ENCODE data around the gene GLIS2.

Gene GLIS2

DNA sequence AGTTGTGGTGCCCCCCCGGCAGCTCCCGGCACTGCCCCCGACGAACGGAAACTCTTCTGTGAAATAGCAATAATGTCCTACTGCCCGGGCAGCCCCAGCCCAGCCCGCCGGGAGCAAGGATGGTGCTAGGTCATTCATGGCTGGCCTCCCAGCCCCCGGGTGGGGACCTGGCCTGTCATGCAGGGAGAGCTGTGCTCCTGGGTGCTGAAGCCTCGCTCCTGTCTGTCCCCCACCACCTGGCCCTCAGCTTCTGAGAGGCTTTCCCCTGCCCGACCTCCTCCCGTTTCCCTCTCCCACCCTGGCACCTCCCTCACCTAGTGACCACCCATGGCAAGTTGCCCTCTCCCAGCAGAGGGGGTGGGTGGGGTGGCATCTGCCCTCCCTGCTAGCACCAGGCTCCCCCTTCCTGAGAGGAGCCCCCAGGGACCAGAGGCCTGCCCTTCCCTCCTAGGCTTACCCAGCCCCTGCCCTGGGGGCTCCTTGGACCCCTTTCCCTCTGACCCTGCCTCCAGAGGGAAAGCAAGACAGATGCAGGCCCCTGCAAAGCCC lies 21.7 kb downstream of the GLIS2 start:
- DNase-seq: peak; percentile 19

DNA sequence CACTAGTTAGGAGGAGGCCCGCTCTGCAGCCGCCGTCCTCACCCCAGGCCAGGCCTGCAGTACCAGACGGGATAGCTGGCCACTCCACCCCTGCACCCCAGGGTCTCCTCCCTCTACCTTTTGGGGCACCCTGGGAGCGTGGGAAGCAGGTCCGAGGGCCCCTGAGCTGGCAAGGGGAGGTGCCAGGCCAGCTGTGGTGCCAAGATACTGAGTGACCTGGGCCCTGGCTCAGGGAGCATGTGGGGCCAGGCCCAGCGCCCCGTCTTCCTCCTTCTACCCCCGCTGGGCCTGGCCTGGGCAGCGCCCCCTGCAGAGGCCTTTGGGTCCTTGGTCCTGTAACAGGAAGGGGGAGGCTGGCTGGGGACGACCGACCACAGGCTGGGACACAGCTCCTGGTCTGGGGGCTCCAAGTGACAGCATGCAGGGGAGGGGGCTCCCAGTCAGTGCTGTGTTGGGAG lies 22.3 kb downstream of the GLIS2 start:
- DNase-seq: no peak

DNA sequence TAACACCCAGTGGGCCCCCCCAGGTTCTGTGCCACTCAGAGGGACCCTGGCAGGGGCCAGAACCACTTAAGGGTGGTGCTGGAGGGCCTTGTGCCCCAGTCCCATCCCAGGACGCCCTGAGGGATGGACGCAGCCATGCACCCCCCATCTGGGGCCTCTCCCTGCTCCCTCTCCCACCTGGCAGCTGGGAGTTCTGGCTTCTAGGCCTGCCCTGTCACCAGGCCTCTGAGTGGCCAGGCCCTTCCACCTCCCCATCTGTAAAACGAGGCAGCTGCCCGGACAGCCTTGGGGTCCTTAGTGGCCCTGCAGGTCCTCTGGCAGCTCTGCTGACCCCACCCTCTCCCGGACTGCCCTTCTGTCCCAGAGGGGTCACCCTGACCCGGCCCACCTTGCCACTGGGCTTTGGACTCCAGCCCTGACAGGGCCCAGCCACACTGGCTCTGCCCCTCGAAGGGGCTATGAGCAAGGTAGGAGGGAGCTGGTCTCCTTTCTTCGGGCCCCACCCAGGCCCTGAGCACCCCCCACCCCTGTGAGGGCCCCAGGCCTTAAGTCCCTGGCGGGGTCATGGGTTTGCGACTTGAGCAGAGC lies 22.9 kb downstream of the GLIS2 start:
- no peak for DNase-seq

DNA sequence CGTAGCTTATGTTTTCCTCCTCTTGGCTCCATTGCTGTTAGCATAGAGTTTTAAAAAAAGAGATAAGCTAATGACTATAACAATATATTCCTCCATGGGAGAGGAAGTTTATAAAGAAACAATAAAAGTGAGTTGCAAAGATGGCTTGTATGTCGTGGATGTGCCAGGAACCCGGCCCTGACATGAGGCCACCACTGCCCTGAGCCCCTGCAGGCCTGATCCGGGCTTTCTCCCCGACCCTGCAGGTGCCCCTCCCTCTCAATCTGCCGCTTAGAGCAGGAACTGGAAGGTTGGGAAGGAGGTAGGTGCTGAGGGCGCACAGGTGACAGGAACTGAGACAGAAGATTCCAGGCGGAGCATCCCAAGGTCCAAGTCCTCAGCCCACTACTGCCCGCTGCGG lies 23.6 kb downstream of the GLIS2 start:
- DNase-seq: no peak

DNA sequence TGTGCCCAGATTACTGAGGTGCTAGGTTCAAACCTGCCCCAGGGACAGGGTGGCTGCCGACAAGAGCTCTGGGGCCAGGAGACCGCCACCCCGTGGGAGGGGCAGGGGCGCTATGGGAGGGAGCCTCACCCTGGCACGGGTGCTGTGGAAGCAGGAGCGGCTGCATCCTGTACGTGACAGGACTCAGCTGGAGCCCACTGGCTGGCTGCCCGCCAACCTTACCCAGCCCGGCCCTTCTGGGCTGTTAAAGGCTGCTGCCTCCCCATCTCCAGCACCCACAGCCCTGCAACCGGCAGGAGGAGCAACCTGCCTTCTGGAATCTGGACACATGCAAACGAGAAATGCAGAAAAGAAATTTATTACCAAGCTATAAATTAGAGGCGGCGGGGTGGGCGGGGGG lies 24.0 kb downstream of the GLIS2 start:
- DNase-seq: no peak

DNA sequence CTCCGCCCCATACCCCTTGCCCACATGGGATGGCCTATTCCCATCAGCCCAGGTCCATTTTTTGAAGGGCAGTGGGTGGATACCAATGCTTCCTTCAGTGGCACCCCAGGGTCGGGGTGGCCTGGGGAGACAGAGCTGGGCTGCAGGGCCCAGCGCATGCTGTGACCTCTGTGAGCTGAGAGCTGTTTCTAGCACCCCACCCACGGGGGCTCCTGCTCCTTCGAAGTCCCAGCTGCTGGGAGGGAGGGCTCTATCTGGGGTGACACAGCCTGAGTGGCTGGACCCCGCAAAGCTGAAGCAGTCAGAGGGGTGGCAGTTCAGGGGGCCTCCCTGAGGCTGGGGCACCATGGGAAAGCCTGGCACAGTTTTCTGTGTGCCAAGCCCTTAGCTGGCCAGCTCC lies 24.6 kb downstream of the GLIS2 start:
- no peak for DNase-seq

DNA sequence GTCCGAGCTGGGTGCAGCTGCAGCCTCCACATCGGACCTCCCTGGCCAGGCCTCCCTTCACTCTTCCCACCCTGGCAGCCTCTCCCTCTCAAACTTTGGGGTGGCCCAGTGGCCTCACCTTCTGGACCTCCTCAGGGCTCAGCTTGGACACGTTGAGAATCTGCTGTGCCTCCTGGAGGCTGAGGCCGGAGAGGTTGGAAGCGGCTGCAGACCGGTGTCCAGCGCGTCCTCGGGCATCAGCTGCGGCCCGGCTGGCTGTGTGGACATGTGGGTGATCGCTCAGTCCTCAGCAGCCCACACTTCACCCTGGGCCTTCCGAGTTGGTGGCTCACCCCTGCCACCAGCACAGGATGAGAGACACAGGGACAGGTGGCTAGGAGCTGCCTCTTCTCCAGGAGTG lies 25.4 kb downstream of the GLIS2 start:
- DNase-seq: no peak

DNA sequence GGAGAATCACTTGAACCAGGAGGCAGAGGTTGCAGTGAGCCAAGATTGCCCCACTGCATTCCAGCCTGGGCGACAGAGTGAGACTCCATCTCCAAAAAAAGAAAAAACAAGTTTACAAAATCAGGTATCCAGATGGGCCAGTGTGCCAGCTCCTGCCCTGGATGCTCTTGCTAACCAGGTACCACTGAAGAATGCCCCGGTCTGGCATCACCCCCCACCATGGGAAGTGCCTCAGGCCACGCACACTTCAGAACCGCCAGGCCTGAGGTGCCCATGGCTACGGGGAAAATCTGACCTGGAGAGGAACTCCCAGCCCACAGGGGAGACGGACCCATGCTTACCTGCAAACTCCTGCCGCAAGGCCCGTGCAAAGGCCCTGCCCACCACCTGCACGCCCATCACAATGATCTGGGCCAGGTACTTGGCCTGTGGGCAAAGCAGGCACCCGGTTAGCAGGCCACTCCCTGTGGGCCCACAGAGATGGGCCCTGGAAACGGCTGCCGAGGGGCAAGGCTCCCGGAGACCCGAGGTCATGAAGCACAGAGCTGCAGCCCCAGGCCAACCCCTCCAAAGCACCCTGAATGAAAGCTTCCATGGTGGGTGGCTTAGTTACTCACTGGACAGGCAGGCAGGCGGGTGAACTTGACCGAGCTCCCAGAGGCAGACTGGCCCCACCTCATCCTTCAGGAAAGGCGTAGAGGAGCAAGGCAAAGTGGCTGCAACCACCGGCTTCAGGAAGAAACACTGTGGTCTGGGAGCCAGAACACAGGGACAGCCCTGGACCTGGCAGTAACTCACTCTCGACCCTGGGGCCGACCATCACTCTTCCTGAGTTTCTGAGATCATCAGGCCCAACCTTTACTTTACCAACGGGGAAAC lies 27.2 kb downstream of the GLIS2 start:
- no peak for DNase-seq

DNA sequence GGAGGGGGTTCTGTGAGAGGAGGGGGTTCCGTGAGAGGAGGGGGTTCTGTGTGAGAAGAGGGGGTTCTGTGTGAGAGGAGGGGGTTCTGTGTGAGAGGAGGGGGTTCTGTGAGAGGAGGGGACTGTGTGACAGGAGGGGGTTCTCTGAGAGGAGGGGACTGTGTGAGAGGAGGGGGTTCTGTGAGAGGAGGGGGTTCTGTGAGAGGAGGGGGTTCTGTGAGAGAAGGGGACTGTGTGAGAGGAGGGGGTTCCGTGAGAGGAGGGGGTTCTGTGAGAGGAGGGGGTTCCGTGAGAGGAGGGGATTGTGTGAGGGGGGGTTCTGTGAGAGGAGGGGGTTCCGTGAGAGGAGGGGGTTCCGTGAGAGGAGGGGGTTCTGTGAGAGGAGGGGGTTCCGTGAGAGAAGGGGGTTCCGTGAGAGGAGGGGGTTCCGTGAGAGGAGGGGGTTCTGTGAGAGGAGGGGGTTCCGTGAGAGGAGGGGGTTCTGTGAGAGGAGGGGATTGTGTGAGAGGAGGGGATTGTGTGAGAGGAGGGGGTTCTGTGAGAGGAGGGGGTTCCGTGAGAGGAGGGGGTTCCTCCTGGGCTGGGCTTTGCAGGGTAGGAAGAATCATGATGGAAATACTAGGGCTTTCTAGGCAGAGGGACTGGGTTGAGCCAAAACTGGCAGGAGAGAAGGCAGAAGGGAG lies 28.6 kb downstream of the GLIS2 start:
- DNase-seq: peak; percentile 30

DNA sequence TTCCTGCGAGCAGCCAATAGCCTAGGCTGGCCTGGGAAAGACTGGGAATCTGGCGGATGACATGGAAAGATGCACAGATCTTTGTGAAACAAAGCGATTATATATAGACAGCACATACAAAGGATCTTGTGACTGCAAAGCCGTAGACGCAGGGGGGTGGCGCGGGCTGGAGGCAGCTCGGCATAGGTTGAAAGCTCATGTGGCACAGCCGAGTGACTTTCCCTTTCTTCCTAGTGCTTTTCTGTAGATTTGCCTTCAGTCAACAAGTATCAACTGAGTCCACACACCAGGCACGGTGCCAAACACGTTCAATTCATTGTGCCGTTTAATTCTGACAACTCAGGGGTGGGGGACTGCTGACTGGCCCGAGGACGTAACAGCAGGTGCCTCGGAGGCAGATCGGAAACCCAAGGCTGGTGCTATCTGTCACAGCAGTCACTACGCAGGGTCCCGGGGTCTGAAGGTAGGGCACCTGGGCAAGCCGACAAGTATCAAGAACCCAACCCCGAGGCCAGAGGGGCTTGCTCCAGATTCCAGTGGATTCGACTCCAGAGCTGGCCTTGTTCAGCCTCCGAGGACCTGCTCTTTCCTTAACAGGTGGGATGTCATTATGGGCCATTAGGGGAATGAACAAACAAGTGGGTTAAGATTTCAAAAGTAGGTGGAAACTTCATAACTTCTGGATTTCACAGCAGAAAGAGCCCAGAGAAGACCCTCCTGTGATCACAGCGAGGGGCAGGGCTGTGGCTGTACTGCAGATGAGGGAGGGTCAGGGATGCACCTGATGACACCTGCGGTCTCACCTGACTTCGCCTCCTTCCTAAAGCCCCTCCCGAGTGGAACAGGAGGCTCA lies 29.3 kb downstream of the GLIS2 start:
- DNase-seq: no peak

DNA sequence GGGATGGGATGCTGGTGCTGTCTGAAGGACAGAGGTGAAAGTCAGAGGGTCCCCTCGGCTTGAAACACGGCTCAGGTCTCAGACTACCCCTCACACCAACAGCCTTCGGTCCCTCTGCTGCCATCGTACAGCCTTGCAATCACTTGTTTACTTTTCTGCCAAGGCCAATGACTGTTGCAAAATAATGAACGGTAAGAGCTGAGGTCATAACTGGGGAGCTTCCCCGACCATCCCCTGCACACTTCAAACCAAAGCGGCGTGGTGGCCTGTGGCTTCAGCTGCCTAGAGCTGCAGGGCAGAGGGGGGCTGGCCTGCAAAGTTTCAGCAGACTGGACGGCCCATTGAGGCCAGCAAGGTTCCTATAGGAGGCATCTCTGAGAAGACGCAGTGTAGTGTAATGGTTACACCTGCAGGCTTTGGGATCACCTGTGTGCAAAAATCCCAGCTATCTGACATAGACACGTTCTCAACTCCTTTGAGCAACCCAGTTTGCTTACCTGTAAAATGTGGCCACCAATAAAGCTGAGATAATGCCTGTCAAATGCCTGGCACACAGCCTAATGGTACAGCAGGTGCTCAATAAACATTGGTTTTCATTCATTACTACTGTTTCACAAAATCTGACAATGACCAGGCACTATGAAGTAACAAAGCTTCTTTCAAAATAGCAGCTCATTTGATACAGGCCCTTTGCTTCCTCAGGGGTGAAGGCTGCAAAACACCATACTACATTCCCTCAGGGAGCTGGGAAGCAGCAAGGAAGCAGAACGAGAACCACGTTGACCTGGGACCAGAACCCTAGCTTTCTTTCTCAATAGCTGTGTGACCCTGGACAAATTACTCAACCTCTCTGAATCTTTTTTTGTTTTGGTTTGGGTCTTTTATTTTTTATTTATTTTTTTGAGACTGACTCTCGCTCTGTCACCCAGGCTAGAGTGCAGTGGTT lies 30.2 kb downstream of the GLIS2 start:
- DNase-seq: no peak

DNA sequence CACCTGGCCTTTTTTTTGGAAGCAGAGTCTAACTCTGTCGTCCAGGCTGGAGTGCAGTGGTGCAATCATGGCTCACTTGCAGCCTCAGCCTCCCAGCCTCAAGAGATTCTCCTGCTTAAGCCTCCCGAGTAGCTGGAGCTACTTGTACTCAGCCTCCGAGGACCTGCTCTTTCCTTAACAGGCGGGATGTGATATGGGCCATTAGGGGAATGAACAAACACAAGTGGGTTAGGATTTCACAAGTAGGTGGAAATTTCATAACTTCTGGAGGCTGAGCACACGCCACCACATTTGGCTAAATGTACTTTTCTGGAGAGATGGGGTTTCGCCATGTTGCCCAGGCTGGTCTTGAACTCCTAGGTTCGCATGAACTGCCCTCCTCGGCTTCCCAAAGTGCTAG lies 31.1 kb downstream of the GLIS2 start:
- no peak for DNase-seq

DNA sequence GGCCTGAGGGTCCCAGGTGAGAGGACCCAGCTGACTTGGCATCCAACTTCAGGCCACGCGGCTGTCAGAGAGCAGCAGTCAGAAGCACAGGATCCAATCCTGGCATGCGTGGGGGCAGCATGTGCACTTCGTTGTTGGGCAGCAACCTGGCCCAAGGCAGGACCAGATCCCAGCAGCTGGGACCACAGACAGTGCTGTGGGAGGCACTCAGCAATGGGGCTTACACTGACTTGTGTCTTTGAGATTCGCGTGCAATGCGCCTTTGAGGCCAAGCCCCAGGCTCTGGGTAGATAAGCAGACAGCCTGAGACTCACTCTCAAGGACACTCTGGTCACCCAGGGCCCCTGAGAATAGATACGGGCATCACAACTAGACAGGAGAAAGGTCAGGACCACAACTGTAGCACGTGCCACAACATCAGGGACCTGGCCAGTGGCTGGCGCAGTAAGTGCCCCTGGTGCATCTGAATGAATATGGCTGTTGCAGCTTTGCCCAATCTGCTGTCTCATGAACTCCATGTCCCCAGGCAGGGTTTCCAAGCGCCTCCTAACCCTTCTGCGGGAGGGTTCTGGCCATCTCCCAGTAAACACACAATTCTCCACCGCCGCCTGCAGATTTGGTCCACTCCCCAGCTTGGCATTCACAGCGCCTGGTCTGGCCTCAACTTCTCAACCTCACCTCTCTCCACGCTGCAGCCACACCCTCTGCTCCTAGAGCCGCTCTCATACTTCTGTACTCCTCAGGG lies 32.1 kb downstream of the GLIS2 start:
- DNase-seq: no peak

DNA sequence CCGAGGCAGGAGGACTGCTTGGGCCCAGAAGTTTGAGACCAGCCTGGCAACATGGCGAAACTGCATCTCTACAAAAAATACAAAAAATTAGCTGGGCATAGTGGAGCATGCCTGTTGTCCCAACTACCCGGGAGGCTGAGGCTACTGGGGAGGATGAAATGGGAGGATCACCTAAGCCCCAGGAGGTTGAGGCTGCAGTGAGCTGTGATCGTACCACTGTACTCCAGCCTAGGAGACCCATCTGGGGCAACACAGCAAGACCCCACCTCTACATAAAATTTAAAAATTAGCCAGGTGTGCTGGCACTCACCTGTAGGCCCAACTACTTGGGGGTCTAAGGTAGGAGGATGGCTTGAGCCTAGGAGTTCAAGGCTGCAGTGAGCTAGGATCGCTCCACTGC lies 33.5 kb downstream of the GLIS2 start:
- no peak for DNase-seq

DNA sequence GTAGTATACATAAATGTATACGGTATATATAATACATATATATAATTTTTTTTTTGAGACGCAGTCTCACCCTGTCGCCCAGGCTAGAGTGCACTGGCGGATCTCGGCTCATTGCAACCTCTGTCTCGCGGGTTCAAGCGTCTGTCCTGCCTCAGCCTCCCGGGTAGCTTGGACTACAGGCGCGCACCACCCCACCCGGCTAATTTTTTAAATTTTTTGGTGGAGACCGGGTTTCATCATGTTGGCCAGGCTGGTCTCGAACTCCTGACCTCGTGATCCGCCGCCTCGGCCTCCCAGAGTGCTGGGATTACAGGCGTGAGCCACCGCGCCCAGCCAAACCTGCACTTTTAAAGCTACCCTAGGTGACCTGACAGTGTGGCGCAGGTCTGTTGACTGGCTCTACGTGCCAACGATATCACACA lies 34.5 kb downstream of the GLIS2 start:
- no peak for DNase-seq

DNA sequence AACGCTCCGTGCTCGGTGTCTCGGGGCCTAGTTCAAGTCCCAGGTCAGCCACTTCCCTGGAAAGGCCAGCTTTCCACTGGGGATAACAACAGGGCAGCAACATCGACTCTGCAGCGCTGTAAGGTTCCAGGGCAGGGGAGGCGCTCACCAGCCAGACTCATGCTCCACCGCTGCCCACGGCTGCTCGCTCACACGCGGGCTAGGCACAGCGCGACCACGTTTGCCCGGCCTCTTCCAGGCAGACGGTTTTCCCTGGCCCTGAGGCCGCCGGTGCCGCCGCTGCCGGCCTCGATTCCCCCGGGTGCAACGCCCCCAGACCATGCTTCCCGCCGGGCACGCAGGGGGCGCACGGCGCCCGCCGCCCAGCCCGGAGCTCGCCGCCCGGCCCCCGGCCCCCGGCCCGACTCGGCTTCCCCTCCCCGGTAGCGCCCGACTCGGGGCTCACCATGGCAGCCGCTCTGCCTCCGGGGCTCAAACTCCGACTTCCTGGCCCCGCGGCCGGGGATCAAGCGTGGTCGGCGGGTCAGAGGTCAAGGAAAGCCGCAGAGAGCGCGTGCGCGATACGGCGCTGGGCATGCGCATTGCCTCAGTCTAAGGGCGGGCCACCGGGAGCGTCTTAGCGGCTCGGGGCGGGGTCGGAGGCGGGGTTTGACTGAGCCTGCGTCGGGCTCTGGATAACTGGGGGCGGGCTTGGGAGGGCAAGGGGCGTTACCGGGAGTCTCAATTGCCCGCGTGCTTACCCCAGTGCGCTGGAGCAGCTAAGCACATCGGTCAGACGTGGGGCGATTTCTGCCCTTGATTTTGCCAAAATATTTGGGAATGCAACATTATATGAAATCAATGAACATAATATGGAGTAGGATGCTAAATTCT lies 35.2 kb downstream of the GLIS2 start, which contains the start of gene PAM16:
Gene PAM16 (minus strand): TSS at position 535 of the 873 bp plus-strand sequence. CDS start 87 bp downstream, at position 448.
- peak; percentile 99 for DNase-seq

DNA sequence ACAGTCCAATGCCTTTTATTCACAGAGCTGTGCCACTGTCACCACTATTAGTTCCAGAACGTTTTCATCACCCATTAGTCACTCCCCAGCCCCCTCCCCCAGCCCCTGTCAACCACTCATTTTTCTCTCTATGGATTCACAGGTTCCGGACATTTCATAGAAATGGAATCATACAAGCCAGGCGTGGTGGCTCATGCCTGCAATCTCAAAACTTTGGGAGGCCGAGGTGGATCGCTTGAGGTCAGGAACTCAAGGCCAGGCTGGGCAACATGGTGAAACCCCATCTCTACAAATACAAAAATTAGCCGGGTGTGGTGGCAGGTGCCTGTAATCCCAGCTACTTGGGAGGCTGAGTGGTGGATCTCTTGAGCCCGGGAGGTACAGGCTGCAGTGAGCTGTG lies 36.0 kb downstream of the GLIS2 start:
- no peak for DNase-seq

DNA sequence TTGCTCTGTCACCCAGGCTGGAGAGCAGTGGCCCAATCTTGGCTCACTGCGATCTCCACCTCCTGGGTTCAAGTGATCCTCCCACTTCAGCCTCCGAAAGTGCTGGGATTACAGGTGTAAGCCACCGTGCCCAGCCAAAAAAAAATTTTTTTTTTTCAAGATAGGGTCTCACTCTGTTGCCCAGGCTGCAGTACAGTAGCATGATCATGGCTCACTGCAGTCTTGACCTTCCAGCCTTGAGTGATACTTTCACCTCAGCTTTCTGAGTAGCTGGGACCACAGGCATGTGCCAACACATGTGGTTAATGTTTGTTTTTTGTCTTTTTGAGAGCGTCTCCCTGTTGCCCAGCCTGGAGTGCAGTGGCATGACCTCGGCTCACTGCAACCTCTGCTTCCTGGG lies 37.0 kb downstream of the GLIS2 start:
- no peak for DNase-seq

DNA sequence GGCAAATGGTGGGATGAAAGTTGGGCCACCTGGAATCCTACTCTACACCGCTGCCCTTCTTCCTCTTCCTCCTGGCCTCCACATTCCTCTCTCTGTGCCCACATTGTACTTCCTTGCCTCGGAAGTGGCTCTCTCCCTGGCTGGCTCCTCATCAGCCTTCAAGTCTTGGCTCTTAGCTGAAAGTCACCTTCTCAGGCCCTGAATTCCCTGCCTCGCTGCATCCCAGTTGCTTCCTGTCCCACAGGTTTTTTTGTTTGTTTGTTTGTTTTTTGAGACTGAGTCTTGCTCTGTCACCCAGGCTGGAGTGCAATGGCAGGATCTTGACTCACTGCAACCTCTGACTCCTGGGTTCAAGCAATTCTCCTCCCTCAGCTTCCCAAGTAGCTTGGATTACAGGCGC lies 37.8 kb downstream of the GLIS2 start:
- no peak for DNase-seq
